Coronary artery (tissue), 2 donors: ENCODE measurements around the gene TMEM128.
"Not testable (repeated sequence)": the region's sequence is repeated elsewhere in the genome, so short reads cannot be mapped to it uniquely, and the experiment has no call there.

ENCODE experiments used
- DNase-seq: peaks from one replicate; pipeline ENCODE4 v3.0.0-alpha.2; 2017; ENCODE audit warnings: low spot score
- H3K27ac ChIP-seq, 2 donors: fragments of 200-600 bp; sonication (generic); one replicate each; pipeline ENCODE4 v1.5.1; 2016 to 2019
- H3K4me3 ChIP-seq: fragments of 200-600 bp; sonication (generic); 2 replicates; pipeline ENCODE4 v1.5.1; 2016; ENCODE audit warnings: mild to moderate bottlenecking, moderate library complexity
- CTCF ChIP-seq: fragments of 200-600 bp; sonication (generic); IDR thresholded peaks from one replicate; pipeline ENCODE4 v1.5.1; 2019; ENCODE audit warnings: antibody characterized with exemption

TMEM128 gene

DNA sequence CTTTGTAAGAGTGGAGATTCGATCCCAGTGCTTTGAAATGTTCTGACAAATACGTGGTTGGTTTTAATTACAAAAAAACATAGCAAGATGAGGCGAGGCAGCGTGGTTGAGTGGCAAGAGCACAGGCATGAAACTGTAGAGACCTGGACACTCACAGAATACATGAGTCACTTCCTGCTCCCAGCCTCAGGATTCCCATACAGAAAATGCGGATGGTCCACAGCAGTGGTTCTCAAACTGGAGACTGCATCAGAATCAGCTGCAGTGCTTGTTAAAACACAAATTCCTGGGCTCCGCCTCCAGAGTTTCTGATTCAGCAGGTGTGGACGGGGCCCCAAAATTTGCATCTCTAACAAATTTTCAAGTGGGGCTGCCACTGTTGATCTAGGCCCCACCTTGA, 31.4 kb downstream of the TMEM128 start:
- no peak for DNase-seq
- Histone ChIP-seq H3K4me3 (no peak overlapping the region), H3K27ac (no peak overlapping the region)
- TF ChIP-seq CTCF, result no peak

DNA sequence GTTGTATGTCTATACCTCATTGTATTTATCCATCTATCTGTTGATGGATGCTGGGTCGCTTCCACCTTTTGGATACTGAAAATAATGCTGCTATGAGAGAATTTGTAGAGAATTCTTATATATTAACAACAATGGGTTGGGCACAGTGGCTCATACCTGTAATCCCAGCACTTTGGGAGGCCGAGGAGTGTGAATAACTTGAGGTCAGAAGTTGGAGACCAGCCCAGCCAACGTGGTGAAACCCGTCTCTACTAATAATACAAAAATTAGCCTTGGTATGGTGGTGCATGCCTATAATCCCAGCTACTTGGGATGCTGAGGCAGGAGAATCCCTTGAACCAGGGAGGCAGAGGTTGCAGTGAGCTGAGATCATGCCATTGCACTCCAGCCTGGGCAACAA, 34.3 kb downstream of the TMEM128 start:
- not testable (repeated sequence) for H3K4me3 ChIP-seq, DNase-seq, H3K27ac ChIP-seq

DNA sequence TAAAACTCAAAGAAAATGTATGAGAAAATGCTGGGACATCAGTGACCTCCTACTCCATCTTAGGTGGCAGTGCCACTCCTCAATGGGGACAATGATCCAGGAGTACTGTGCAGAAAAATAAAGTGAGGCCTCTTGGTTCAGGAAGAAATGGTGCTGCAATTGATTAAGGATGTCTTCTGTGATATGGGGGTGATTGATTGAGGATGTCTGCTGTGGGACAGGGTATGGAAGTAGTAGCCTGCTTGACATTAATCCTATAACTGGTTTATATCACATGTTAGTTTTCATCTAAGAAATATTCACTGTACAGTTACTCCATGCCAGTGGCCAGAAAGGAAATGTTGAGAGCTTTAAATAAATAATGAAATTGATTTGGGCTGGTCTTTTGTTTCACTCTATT, 41.8 kb downstream of the TMEM128 start:
- Histone ChIP-seq H3K4me3 (no peak overlapping the region), H3K27ac (no peak overlapping the region)
- TF ChIP-seq CTCF, result no peak
- no peak for DNase-seq

DNA sequence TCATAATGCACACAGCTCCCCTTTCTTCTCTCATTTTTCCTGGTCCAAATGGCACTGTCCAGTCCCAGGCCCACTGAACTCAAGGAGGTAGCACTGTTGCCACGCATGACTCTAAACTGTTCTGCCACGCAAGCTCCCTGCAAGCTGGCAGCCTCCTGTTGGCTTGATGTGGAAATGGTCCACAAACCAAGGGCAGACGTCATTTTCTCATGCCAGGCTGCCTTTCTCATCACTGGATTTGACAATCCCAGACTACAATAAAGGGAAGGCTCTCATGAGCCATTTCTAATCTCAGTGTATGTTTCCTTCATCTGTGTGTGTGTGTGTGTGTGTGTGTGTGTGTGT, 43.6 kb downstream of the TMEM128 start:
- Histone ChIP-seq H3K4me3 (no peak overlapping the region), H3K27ac (no peak overlapping the region)
- no peak for TF ChIP-seq CTCF
- no peak for DNase-seq

- DNase-seq, result no peak
- no peak overlapping the region for H3K27ac ChIP-seq
Measured at GRCh38 chr4:4203688-4204400, 44.2 kb downstream of the TMEM128 start.

DNA sequence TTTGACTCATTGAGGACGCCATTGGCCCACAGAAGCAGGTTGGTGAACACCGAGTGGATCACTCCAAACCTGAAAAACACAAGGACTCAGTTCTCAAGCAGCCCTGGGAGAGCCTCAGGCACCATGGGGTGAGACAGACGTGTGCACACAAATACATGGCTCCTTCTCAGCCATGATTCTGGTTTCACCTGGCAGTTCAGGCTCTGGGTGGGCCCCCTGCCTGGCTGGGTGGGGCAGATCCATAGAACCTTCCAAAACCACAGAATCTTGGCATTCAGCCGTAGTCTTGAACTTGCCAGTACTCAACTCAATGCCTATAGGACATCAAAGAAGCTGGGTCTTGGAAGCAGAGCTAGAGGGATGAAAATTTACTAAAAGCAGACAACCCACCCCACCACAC, 45.5 kb downstream of the TMEM128 start:
- DNase-seq, result no peak
- H3K27ac ChIP-seq, result no peak overlapping the region

More at GRCh38 chr4:4203688-4204400, 44.2 kb downstream of the TMEM128 start:
- H3K4me3 ChIP-seq, result no peak overlapping the region
- TF ChIP-seq CTCF, result no peak

GRCh38 chr4:4200624-4201023, 47.4 kb downstream of the TMEM128 start:
- Histone ChIP-seq H3K4me3 (no peak overlapping the region), H3K27ac (no peak overlapping the region)
- no peak for TF ChIP-seq CTCF
- DNase-seq, result no peak

More for the DNA sequence above, 45.5 kb downstream of the TMEM128 start:
- TF ChIP-seq CTCF, result no peak
- no peak overlapping the region for H3K4me3 ChIP-seq

DNA sequence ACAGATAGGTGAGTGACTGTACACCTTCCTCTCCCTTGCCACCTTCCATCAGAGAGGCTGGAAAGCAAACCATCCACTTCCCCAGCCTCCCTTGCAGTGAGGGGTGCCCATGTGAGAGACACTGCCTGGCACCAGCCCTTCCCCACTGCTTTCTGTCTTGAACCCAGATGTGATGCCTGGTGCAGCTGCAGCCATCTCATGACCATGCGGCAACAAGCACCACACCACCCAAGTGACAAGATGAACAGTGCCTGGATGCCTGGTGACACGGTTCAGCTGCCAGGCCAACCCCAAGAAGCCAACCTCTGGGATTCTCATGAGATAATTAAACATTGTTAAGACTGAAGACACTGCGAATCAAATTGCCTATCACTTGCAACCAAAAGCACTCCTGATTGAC, 52.7 kb downstream of the TMEM128 start:
- DNase-seq, result no peak
- Histone ChIP-seq H3K27ac (no peak overlapping the region), H3K4me3 (no peak overlapping the region)
- TF ChIP-seq CTCF, result no peak

DNA sequence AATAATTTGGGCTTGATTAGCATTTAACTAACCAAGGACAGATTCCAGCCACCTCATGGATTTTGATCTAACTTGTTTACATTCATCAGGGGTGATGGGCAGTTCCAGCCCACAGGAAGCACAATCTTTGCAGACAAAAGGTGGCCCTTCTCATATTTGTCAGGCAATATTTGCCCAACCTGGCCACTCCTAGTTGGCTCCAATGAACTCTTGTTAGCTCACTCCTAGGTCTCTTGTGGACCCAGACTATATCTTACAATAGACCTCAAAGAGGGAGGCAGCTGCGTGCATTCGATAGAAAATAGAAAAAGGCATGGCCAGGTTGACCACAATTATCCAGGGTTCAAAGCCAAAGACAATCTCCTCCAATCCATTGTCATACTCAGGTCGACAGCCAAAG, 59.5 kb downstream of the TMEM128 start:
- H3K4me3 ChIP-seq, DNase-seq, H3K27ac ChIP-seq: not testable (repeated sequence)
